NCI-H2171 treated with DMSO at 0.1 percent for 48 hours (cell line): ENCODE data around the gene C10orf95.
"Not testable (repeated sequence)": the region's sequence is repeated elsewhere in the genome, so short reads cannot be mapped to it uniquely, and the experiment has no call there.

Experiments used
- DNase-seq: peaks from one replicate; lab custom pipeline; 2025; lab: John Stamatoyannopoulos, UW

The C10orf95 gene

DNA sequence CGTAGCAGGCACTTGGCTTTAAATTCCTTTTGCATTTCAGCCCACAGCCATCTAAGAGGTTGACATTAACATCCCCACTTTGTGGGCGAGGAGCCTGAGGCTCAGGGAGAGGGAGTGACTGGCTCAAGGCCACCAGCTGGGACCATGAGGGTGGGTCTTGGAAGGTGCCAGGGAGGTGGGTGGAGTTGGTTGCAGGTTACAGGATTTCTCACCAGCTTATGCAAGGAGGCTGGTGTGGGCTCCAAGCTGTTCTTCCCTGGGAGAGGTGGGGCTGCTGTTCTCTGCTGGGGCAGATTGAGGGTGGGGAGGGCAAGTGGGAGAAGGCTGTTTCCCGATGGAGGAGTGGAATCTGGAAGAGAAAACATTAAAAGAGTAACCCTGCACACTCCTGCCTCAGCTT lies 14.1 kb upstream of the C10orf95 start:
- DNase-seq: no peak

DNA sequence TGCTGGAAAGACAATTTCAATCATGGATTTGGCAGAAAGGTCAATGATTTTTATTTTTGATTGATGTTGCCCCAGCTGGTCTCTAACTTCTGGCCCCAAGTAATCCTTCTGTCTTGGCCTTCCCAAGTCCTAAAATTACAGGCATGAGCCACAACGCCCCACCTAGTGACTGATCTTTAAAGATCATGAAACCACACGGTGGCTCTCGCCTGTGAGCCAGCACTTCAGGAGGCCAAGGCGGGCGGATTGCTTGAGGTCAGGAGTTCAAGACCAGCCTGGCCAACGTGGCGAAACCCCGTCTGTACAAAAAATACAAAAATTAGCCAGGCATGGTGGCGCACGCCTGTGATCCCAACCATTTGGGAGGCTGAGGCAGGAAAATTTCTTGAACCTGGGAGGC lies 12.6 kb upstream of the C10orf95 start:
- no peak for DNase-seq

DNA sequence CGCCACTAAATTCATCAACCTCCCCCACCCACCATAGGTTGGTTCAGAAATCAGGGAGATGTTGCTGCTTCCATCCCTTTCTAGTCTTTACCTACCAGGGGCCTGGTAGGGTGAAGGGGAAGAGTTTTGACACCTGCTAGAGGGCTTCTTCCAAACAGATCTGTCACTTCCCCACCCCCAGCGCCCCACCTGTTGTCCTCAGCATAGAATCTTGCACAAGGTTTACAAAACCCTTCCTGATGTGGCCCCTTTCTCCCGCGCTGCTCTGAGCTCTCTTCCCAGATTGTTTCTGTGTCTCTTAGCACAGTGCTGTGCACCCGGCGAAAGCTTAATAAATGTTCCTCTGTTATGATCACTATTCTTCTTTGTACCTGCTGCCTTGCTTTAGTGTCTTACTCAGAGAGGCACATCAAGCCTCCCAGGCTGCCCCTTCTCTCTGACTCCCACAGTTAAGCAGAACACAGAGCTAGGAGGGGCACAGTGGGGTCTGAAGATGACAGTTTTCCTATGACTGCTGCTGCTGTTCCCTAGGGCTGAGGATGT lies 11.2 kb upstream of the C10orf95 start:
- DNase-seq: peak; percentile 54

DNA sequence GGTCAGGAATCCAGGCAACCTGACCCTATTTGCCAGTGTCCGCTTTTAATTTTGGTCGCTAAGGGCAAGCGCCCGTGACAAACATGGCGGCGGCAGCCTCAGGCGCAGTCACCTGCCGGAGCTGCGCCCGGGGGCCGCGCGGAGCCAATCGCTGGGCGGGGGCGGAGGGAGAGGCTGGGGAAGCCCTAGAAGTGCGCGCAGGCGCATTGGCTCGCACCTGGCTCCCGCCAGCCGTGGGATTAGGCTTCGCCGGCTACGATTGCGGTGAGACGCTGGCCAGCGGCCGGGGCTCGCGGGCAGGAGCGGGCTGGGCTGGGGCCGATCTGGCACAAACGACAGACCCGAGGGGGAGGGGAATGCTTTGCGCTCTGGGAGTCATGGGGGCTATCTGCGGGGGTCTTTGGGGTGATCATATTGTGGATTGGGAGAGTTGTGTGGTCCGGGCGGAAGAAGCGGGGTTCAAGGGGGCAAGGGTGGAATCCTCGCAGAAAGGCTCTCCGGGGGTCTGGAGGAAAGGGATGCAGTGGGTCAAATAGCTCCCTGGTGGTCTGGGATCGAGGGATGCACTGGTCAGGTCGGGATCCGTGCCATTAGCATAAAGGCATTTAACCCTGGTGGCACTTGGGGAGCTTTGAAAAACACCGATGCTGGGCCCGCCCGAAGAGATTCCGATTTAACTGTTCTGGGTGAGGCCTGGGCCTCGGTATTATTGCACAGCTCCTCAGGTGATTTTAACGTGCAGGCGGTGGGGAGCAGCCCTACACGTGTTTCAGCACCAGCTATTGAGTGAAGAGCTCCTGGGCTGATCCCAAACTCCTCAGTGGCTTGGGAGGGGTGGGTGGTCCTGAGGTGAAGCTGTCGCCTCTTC lies 10.1 kb upstream of the C10orf95 start:
- DNase-seq: peak; percentile 84

DNA sequence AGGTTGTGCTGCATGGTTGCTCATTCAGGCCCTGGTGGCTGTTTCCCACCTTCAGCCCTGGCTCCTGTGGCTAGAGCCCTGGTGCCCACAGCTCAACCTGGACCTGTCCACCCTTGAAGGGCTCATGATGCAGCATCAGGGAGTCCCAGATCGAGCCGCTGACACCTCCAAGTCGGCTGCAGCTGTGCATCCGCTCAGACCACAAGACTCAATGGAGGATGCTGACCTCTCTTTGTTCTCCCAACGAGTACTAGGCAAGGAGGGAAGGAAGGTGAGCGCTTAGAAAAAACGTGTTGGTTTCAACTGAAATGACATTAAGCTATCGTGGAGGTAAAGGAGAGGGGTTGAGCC lies 9.5 kb upstream of the C10orf95 start:
- DNase-seq: peak; percentile 81

DNA sequence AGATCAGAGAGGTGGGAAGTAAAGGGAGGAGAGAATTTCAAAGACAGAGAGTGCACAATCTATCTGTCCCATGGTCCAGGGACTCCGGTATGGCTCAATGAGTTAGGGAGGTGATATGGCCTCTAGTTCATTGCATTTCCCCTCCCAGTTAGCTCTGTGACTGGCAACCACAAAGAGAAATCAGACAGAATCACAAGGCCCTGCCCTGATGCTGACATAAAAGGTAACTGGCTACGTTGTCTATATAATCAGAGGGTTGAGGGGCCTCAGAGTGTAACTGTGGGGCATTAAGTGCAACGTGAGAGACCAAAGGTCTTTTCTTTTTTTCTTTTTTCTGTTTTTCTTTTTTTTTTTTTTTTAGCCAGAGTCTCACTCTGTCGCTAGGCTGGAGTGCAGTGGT lies 7.3 kb upstream of the C10orf95 start:
- DNase-seq: no peak

DNA sequence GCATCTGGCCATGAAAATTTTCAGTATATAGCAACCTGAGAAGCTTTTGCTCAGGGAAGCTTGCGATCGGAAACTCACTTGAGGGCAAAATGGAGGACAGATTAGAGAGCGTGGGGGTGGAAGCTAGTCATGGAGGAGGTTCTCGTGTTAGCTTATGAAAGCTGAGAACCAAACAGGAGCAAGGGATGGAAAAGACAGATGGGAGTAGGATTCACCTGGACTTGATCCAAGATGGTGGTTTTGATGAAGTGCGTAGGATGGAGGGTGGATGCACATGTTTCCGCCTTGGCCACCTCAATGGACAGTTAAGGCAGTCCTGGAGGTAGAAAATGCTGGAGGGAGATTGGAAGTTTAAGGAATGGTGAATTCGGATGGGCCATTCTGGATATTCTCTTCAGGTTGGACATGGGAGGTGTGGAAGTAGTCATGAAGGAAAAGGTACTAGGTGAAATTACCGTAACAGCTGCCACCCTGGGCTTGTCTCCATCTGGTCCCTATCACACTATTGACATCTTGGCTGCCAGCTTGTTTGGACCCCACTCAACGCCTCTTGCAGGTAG lies 6.3 kb upstream of the C10orf95 start:
- DNase-seq: peak; percentile 96

DNA sequence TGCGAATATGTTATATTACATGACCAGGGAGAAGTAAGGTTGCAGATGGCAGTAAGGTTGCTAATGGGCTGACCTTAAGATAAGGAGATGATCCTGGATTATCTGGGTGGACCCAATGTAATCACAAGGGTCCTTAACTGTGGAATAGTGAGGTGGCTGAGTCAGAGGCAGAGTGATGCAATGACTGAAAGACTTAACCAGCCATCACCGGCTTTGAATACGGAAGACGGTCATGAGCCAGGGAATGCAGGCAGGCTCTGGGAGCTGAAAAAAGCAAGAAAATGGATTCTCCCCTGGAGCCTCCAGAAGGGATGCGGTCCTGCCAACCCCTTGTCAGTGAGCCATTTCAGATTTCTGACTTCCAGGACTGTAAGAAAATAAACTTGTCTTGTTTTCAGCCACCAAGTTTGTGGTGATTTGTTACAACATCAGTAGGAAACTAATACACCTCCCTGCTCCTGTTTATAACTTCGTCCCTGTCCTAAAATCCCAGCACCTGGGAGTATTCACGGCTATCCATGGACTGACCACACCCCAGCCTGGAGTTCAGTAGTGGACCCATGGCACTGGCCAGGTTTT lies 4.6 kb upstream of the C10orf95 start:
- DNase-seq: no peak

DNA sequence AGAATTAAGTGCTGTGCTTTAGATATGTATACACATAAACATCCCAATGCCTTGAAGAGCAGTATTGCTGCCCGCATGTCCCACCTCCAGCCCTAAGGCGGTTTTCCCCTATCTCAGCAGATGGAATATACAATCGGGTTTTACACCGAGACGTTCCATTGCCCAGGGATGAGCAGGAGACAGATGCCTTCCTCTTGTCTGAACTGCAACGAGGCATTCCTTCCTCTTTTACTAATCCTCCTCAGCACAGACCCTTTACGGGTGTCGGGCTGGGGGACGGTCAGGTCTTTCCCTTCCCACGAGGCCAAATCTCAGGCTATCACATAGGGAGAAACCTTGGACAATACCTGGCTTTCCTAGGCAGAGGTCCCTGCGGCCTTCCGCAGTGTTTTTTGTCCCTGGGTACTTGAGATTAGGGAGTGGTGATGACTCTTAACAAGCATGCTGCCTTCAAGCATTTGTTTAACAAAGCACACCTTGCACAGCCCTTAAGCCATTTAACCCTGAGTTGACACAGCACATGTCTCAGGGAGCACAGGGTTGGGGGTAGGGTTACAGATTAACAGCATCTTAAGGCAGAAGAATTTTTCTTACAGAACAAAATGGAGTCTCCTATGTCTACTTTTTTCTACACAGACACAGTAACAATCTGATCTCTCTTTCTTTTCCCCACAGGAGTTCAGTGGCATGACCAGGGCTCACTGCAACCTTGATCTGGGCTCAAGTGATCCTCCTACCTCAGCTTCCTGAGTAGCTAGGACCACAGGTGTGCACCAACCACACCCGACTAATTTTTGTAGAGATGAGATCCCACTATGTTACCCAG lies 3.5 kb upstream of the C10orf95 start:
- DNase-seq: not testable (repeated sequence)

DNA sequence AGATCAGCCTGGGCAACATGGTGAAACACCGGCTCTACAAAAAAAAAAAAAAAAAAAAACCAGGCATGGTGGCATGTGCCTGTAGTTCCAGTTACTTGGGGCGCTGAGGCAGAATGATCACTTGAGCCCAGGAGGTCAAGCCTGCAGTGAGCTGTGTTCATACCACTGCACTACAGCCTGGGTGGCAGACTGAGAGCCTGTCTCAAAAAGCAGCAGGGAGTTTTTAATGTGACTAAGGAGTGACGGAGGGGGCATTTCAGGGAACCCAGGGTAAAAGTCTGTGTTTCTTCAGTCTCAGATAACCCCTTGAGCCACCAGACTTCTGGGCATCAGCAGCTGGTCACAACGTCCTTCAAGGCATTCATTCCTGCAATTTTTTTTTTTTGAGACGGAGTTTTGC lies 2.2 kb upstream of the C10orf95 start:
- no peak for DNase-seq

DNA sequence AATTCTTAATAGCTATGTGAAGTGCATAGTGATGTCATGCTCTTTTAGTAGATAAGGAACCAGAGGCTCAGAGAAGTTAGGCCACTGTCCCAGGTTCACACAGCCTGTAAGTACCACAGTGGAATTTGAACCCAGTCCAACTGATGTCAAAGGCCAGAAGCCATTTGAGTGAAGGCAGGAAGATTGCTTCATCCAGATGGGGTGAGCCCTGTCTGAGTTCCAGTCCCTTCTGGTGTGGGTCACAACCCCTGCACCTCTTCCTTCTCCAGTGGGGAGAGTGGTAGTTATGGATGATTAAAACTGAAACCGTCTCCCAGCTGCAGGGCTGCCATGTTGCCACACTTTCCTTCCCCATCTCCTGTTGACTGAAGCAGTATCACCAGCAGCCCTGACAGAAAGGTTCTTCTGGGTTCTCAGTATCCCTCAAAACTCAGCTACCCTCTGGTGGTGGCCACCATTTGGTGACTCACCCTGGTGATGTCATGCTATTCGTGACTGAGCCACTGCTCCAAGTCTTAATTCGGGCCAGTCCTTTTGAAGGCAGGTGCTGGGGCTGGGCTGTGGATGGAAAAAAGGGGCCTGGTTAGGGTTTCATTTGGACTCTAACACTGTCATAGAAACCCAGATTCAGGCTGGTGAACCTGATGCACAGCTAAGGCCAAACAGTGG lies 1.5 kb upstream of the C10orf95 start:
- no peak for DNase-seq

DNA sequence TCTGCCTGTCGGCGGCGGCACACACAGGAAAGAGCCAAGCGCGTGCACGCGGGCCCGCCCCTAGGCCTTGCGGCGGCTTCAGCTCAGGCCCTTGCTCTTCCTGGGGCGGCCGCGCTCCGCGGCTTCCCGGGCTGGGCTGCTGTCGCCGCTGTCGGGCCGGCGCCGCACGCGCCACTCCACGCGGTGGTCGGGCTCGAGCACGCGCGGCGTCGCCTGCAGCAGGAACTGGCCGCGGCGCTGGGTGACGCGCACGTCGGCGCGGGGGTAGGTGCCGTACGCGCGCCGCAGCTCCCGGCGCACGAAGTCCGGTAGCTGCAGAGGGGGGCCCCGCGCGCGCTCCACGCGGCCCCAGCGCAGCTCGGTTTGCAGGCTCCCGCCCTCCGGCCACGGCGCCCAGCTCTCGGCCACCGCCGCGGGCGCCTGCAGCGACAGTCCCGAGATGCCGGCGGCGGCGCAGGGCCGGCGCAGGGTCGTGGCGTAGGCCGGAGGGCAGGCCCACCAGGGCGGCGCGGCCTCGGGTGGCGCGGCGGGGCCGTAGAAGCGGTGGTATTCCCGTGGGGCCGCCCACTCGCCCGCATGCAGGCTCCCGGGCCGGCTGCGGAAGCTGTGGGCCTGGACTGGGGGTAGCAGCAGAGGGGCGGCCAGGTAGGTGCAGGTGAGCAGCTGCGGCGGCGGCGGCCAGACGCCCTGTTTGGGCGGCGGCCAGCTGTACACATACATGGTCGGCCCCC lies 804 bp downstream of the C10orf95 start:
- DNase-seq: peak; percentile 77

DNA sequence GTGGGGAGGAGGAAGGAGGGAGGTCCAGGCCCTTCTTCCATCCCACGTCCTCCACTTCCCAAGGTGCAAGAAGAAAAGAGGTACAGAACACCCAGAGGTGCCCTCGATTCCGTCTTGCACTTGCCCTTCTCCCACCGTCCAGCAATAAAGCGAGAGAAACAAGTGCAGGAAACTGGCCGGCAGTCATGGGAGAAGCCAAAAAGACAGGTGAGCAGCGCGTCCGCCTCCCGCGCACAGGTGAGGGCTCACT lies 1.3 kb downstream of the C10orf95 start:
- DNase-seq: no peak

DNA sequence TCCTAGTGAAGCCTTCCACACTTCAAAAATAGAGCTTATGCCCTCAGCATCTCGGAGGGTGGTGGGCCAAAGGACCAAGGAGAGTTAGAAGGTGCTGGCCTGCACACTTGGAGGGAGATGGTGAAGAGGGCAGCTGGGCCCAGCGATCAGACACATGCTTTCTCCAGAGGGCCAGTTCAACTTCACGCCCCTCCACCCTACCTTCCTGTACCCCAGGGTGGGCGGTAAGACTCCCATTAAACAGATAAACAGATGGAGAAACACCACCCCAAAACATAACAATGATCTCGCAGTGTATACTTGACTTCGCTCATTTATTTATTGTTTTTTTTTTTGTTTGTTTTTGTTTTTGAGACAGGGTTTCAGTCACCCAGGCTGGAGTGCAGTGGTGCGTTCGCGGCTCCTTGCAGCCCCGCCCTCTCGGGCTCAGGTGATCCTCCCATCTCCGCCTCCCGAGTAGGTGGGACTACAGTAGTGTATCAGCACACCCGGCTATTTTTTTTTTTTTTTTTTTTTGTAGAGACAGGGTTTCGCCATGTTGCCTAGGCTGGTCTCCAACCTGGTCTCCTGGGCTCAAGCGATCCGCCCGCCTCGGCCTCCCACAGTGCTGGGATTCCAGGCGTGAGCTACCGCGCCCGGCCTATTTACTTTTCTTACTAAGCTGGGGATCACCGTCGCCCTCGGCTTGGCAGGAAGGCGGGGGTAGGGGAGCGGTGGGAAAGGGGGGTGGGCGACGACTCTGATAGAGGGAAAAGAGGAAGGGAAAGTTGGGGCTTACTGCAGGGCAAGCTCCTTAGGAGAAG lies 1.8 kb downstream of the C10orf95 start:
- DNase-seq: peak; percentile 80

DNA sequence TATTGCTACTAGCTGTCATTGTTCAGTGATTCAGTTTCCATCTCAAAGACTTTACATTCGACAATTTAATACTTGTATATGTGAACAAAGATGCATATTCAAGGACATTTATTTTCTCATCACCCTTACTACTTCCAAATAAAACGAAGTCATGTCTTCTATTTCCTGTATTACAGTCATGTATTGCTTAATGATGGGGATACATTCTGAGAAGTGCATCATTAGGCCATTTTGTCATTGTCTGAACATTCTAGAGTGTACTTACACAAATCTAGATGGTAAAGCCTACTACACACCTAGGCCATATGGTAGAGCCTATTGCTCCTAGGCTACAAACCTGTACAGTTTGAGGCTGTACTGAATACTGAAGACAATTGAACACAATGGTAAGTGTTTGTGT lies 6.5 kb downstream of the C10orf95 start:
- DNase-seq: no peak

DNA sequence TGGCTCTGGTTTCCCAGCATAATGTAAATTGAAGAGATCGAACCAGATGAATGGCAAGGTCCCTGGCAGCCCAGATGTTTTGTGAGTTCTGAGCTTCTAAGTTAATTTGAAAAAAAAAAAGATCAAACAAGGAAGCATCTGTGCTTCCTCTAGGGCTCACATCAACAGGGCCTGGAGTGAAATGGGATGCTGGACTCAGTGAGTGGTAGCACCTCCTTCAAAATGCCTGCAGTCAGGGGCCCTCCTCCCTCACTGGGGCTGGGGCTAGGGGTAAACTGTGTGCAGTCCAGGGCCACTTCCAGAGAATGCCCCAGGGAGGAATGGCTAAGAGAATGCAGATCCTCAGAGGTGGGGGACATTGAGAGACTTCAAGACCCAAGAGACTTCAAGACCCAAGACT lies 13.0 kb downstream of the C10orf95 start:
- DNase-seq: peak; percentile 4

DNA sequence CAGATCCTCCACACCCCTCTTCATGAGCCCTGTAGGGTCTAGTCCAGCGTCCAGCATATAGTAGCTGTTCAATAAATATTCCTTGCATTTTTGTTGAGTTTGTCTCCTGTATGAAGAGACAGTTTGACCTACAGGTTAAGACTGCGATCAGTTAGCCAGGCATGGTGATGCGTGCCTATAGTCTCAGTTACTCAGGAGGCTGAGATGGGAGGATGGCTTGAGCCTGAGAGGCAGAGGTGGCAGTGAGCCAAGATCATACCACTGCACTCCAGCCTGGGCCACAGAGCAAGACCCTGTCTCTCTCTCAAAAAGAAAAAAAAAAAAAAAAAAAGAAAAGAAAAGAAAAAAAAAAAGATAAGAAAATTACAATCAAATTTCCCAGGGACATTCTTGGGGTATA lies 13.8 kb downstream of the C10orf95 start:
- DNase-seq: no peak

DNA sequence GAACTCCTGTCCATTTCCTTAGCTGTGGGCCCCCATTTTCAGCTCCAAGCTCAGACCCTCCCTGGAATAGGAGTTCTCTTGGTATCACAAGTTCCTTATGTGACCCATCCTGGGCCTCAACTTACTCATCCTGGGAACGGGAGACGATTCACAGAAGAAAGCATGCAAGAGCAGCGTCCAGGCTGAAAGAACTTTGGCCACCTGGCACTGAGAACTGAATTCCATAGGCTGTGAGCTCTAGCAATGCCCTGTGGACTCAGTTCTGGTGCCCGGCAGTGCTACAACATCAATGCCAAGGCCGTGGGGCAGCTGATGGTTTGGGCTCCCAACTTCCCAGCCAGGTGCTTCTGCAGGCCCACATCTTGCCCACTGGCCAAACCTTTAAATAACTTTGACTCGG lies 15.0 kb downstream of the C10orf95 start:
- DNase-seq: no peak

DNA sequence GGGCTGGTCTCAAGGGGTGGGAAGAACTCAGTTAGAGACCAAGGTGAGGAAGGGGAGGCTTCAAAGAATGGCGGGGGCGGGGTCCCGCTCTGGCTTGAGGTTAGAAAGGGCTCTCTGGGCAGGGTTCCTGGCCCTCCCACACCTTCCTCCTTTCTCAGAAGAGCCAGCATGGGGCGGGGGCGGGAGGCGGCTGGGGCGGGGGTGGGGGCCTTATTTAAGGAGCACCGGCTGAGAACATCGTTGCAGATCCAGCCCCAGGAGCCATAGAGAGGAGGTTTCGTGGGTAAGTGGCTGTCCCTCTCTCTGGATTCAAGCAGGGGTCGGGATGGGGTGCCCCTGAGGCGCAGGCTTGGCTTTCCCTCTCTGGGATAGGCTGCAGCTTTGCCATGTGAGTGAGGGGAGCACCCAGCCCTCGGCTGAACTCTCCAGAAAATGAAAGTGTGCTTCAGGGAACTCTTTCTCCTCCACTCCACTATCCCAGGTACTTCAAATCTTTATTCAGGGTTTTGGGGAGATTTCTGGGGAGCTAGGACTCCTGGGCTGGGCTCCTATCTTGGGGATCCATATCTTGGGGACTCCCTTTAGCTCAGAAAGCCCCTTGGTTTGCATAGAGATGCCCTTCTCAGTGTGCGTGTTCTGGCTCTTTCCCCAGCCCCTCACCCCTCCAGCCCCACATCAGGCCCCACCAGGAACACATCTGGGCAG lies 15.7 kb downstream of the C10orf95 start:
- DNase-seq: no peak

DNA sequence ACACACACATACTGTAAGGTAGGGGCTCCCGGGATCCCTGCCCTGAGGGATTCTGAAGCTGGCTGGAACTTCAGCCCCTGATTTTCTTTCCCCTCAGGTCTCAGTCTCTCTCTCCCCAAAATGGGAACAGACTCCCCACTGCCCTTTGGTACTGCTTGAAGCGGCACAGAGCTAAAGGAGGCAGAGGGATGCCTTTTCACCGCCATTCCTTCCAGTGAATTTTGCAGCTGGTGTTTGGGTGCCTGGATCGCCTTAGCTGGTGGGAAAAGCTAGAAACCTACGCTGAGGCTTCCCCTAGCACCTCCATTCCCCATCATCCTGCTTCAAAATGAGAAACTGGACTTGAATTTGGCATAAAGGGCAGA lies 16.2 kb downstream of the C10orf95 start:
- no peak for DNase-seq
